NCI-H446 (cell line): ENCODE data around the gene PHF1.
"Not testable (repeated sequence)": the region's sequence is repeated elsewhere in the genome, so short reads cannot be mapped to it uniquely, and the experiment has no call there.

ENCODE experiments used
- DNase-seq, 2 experiments: peaks; one replicate each; lab custom pipeline; 2025; lab: John Stamatoyannopoulos, UW

The PHF1 gene

DNA sequence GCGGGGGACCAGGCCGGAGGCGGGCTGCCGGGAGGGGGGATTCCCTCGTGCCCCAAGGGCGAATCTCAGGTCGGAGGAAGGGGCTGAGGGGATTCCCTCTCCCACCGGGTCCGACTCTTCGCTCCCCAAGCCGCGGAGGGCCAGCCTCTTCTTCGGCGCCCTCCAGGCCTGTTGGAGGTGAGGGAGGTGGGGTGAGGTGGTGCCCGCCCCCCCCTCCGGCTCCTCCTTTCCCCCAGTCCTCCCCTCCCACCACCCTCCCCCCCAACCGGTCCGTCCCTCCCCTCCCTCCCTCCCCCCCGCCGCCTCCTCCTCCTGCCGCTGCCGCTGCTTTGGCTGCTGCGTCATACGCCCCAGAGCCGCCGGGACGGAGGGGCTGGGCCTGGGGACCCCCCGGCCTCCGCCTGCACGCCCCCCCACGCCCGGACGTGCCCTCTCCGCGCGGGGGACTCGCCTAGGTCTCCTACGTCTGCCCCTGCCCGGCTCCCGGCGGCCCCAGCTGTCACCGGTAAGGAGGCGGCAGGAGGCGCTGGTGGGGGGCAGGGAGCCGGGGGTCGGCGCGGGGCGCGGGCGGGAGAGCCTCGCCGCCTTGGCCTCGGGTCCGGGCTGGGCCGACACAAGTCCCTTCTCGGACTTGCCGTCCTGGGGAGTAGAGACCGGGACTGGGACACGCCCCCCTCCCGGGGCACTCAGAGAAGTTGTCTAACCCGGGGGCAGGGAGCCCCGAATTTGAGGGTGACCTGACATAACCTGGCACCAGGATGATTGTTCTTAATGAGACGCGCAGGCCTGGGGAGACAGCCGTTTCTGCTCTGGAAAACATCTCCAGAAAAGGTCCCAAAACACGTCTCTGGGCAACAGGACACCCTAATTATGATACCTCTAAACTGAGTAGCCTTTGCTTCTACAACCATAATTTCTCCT lies at the start of gene PHF1:
TSS of gene PHF1 (plus strand) at position 304 of the 921 bp plus-strand sequence. CDS start 1,250 bp downstream, outside the sequence.
- DNase-seq = no peak

- DNase-seq = not testable (repeated sequence)
Measured at GRCh38 chr6:33363486-33363885, 47.3 kb upstream of the PHF1 start.

DNA sequence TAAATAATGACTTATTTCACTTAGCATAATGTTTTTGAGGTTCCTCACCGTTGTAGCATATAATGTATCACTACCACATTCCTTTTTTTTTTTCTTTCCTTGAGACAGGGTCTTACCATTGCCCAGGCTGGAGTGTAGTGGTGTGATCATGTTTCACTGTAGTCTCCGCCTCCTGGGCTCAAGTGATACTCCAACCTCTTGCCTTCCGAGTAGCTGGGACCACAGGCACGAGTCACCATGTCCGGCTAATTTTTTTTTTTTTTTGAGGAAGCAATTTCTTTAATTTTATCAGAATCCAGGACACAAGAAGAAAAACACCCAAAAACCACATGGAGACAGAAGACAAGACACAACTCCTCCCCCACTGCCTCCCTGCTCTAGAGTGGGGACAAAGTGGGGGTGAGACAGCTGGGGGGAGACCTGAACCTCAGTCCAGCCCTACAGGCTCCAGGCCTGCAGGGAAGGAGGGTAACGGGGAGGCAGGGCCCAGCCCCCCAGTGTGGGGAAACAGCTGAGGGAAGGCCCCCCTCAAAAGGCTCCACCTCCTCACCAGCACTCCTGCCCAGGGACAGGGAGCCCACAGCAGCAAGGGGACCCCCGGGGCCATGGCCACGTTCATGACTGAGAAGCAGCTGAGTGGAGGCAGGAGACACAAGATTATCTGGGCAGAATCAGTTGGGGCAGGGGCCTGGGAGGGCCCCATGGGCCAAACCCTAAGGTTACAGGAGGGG lies 46.2 kb upstream of the PHF1 start:
- not testable (repeated sequence) for DNase-seq

DNA sequence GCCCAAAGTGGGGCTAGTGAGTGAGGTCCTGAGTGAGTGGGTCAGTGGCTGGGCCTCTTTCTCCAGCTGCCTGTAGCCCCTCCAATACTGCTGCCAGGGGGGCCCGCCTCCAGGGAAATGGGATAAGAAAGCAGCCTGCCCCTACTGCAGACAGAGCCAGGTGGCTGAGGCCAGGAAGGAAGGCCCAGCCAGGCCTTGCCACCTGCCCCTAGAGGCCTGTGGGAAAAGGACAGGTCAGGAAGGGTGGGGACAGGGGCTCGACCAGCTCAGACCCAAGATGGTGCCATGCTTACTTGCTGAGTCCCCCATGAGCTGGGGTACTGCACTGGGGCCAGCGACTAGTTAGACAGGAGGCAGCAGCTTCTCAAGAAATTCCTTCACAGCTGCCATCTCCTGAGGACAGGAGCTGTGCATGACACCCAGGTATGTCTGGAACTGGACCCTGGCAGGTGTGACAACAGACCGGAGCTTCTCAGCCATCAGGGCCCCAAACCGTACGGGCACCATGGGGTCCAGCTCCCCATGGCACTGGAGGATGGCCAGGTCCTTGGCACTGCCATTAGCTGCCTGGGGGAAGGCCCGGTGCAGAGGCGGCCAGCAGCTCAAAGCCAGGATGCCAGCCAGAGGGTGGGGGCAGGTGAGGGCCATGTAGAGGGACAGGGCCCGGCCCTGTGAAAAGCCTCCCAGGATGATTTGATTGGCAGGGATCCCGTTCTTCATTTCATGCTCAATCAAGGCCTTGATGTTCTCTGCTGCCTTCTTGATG lies 45.4 kb upstream of the PHF1 start:
- DNase-seq = not testable (repeated sequence)

DNA sequence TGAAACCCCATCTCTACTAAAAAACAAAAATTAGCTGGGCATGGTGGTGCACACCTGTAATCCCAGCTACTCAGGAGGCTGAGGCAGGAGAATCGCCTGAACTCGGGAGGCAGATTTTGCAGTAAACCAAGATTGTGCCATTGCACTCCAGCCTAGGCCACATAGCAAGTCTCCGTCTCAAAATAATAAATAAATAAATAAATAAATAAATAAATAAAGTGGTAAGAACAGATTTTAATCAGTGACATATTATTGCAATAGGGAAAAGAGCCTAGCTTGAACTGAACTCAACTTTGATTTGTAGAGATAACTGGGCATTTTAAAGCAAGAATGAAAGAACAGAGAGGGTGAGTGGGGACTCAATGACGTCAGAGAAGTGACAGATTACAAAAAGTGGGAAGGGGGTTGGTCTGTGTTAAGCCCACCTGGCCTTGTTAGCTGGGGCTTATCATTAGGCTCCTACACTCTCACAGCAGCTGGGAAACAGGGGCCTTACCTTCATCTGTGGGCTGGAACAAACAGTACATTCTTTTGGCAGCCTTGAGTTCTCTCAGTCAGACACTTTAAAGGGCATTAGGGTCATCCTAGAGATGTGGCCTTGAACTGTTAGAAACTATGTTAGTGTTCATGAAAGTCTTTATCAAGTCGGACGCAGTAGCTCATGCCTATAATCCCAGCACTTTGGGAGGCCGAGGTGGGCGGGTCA lies 43.7 kb upstream of the PHF1 start:
- no peak for DNase-seq

DNA sequence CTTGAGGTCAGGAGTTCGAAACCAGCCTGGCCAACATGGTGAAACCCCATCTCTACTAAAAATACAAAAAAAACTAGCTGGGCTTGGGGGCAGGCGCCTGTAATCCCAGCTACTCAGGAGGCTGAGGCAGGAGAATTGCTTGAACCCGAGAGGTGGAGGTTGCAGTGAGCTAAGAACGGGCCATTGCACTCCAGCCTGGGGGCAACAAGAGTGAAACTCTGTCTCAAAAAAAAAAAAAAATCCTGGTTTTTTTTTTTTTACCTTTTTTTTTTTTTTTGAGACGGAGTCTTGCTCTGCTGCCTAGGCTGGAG lies 43.1 kb upstream of the PHF1 start:
- DNase-seq = not testable (repeated sequence)

- DNase-seq = not testable (repeated sequence)
Measured at GRCh38 chr6:33371901-33372300, 38.9 kb upstream of the PHF1 start.

- DNase-seq = no peak
Measured at GRCh38 chr6:33372526-33373123, 38.2 kb upstream of the PHF1 start.

GRCh38 chr6:33373960-33374910 lies 36.6 kb upstream of the PHF1 start:
- no peak for DNase-seq

DNA sequence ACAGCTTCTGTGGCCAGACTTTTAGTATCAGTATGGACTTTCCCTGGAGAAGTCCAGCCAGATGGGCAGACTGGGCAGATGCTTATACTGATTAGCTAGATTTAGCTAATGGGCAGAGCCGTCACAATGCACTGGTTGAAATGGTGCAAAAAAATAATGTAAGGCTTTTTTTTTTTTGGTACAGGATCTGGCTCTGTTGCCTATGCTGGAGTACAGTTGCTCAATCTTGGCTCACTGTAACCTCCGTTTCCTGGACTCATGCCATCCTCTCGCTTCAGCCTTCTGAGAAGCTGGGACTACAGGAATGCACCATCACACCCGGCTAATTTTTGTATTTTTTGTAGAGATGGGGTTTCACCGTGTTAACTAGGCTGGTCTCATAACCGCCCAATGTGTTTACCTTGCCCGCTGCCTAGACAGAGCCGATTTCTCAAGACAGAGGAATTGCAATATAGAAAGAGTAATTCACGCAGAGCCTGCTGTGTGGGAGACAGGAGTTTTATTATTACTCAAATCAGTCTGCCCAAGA lies 35.6 kb upstream of the PHF1 start:
- peak; percentile 21 to 72 for DNase-seq

GRCh38 chr6:33377171-33377570 lies 33.6 kb upstream of the PHF1 start:
- no peak for DNase-seq

DNA sequence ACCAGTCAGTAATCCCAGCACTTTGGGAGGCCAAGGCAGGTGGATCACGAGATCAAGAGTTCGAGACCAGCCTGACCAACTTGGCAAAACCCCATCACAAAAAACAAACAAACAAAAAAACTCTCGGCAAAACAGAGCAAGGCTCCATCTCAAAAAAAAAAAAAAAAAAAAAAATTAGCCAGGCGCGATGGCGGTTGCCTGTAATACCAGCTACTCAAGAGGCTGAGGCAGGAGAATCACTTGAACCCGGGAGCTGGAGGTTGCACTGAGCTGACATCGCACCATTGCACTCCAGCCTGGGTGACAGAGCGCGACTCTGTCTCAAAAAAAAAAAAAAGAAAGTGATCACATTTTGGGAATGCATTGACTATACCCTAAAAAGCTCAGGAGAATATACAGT lies 31.6 kb upstream of the PHF1 start:
- not testable (repeated sequence) for DNase-seq

DNA sequence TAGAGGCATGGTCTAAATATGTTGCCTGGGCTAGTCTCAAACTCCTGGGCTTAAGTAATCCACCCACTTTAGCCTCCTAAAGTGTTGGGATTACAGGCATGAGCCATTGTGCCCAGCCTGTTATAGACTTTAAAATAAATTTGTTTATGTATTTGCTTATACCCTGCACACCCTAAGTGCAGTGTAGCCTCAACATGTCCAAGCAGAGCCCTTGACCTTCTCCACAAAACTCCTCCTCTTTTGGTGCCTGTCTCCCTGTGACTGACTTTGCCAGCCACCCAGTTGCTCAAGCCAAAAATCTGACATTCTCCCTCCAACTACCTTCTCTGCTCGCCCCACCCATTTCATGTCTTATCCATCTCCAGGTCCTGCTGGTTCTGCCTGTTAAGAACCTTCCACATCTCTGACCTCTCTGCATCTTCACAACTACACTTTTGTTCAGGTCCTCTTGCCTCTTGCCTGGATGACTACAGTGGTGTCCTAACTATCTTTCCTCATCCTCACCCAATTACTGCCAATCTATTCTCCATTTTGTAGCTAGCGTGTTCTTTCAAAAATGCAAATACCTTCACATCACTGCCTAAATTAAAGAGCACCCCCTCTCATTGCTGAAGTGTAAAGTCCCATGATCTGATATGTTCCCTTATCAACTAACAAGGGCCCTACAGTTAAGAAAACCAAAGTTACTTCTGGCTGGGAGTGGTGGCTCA lies 30.4 kb upstream of the PHF1 start:
- no peak for DNase-seq

DNA sequence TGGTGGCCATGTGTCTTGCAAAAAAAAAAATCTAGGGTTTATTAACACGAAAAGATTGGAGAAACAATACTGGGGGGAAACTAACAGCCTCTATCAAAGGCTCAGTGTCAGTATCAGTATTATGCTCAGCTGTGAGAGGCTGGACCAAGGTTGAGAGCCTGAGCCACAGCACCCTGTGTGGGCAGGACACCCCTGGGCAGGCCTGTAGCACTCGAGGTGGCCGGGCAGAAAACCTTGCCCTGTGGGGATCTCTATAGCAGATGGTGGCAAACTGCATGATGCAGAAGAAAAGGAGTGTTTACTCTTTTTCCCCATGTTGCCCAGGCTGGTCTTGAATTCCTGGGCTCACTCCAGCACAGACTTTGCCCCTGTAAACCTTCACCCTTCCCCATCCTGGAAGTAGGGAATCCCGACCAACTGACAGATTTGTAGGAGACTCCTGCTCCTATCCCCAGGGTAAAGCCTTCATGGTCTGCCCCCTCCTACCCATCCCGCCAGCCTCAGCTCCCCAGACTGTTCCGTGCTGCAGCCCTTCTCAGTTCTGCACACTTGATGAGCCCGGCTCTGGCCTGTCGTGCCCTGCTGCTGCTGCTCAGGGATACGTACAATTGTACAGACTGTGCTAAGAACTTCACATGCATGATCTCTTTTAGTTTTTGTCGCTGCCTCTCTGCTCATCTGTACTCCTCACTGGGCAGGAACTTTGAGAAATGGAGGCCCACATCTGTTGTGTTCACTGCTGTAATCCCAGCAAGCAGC lies 27.2 kb upstream of the PHF1 start:
- DNase-seq = no peak

GRCh38 chr6:33384581-33385020 lies 26.2 kb upstream of the PHF1 start:
- DNase-seq = no peak

- DNase-seq = no peak
Measured at GRCh38 chr6:33390173-33390572, 20.6 kb upstream of the PHF1 start.

GRCh38 chr6:33390767-33391277 lies 20.0 kb upstream of the PHF1 start:
- DNase-seq = no peak

- peak; percentile 99 for DNase-seq
Measured at GRCh38 chr6:33391278-33391921, 19.4 kb upstream of the PHF1 start, which contains the start of gene KIFC1. Gene KIFC1 (plus strand): TSS chr6:33391823. CDS start chr6:33391986, 163 bp downstream.
